Tibial nerve (tissue), 4 donors: ENCODE data around the gene EP400.

ENCODE experiments used
- CTCF ChIP-seq, 5 experiments: fragments of 200-600 bp in 3 of 5; fragments of 450-650 bp in 2 of 5; sonication (generic) in 3 of 5; IDR thresholded peaks; one replicate each; pipeline ENCODE4 v1.5.1; 2016 to 2019; ENCODE audit warnings: antibody characterized with exemption in 5 of 5, mild to moderate bottlenecking in 3 of 5, moderate library complexity in 2 of 5
- EP300 ChIP-seq, 2 donors: sonication (generic); formaldehyde crosslinking; IDR thresholded peaks; one replicate each; pipeline ENCODE4 v1.6.1; 2017; ENCODE audit warnings: antibody characterized with exemption in 2 of 2, mild to moderate bottlenecking in 1 of 2
- POLR2A ChIP-seq, 2 donors: fragments of 450-650 bp; IDR thresholded peaks; one replicate each; pipeline ENCODE4 v1.6.1; 2017; ENCODE audit warnings: antibody characterized with exemption in 2 of 2, mild to moderate bottlenecking in 2 of 2, moderate library complexity in 2 of 2

- TF ChIP-seq CTCF (IDR thresholded peaks at IDR 0.05) (no peak), POLR2A (IDR thresholded peaks at IDR 0.05) (no peak), EP300 (IDR thresholded peaks at IDR 0.05) (no peak)
These were observed 130.0 kb downstream of the EP400 start for GRCh38 chr12:132079695-132080094.
